Measurements from ENCODE around the gene BAG3. TPM values are rescaled to one million over a fixed set of nuclear protein-coding genes. Genes with fewer than 3 reads are reported as not detected.

BAG3 gene
- 12.2 and 25.2 TPM in 2 replicates for total RNA-seq

DNA sequence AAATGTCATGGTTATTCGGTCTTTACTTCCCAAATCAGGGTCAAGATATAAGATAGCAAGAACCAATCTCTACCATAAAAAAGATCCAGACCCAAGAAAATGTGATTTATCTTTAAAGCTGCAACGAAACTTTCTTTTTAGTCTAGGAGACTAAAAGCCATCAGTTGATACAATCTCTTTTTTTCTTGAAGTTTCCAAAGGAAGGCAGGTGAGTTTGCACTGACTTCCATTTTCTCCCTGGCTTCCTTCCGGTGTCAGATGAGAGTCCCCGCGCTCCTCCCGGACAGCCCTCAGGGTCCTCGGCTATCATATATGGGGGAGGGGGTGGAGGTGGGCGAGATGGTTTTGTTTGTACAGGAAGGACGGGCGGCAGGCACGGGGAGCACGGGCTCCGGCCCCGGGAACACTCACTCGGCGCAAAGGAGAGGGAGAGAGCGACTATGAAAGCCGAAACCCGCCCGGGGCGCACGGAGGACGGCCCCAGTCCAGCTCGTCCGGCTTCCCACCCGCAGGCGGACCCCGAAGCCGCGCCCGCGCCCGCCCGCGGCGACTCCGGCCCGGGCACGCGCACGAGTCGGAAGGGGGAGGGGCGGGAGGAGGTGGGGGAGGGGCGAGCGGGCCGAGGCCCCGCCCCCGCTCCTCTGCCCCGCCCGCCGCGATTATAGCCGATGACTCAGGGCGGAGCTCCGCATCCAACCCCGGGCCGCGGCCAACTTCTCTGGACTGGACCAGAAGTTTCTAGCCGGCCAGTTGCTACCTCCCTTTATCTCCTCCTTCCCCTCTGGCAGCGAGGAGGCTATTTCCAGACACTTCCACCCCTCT lies at the start of gene BAG3:
Gene BAG3 (plus strand): TSS at position 689 of the 822 bp plus-strand sequence. CDS start 296 bp downstream, outside the sequence.

DNA sequence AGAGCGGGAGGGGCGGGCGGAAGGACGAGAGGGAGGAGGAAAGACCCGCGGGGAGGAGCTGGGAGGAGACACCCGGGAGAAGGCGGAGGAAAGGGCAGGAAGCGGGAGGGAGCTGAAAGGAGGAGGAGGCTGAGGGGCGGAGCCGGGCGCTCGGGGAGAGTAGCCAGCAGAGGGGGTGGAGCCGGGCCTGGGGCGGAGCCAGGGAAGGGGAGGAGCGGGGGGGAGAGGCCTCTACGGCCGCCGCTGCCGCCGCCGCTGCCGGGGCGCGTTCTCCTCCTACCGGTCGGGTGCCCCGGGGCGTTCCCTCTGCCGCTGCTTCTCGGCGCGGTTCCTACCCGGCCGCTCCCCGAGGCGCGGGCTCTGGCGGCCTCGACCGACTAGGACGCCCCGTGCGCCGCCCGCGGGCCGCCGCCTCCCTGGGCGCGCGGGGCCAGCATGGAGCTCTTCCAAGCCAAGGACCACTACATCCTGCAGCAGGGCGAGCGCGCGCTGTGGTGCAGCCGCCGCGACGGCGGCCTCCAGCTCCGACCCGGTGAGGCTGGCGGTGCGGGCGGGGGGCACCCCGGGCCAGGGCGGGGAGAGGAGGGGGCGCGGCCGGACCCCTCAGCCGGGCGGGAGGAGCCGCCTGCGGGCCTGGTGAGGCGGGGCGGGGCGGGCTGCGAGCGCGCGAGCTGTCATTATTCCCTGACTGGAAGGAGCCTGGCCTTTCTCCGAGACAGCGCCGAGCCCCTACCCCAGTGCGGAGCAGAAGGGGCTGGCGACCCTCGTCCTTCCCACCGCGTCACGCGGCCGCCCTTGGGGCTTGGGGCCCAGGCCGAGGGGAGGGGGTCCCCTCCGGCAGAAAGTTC lies 74.9 kb downstream of the BAG3 start, which contains the start of gene INPP5F:
Gene INPP5F (plus strand): TSS at position 223 of the 848 bp plus-strand sequence. CDS start 213 bp downstream, at position 436.

Other genes starting within 250 kb of the BAG3 start
- gene RGS10, start 108.7 kb upstream of the BAG3 start, total RNA-seq = 26.1 and 38.9 TPM in 2 replicates
- gene TIAL1, start 54.4 kb upstream of the BAG3 start, total RNA-seq = 38.9 and 70.0 TPM in 2 replicates
- 48.5 and 50.5 TPM in 2 replicates for gene INPP5F, start 74.7 kb downstream of the BAG3 start, total RNA-seq
- gene MCMBP, start 221.5 kb downstream of the BAG3 start, total RNA-seq = 35.9 and 50.6 TPM in 2 replicates
- 27.0 and 52.2 TPM in 2 replicates for gene SEC23IP, start 241.3 kb downstream of the BAG3 start, total RNA-seq

All from smooth muscle cell of the umbilical artery (primary cell).